Liver (tissue), 3 donors: ENCODE measurements around the gene OR1C1.

Experiments used
- FOXA1 ChIP-seq: IDR thresholded peaks from 2 replicates; pipeline ENCODE4 v1.6.1; 2016; ENCODE audit warnings: antibody characterized with exemption
- GABPA ChIP-seq, 2 donors: IDR thresholded peaks in 1 of 2; conservative IDR thresholded peaks in 1 of 2; 2 replicates each; pipeline ENCODE4 v1.6.1; 2016; ENCODE audit warnings: antibody characterized with exemption in 2 of 2, mild to moderate bottlenecking in 1 of 2, moderate library complexity in 1 of 2
- HNF4G ChIP-seq: IDR thresholded peaks from 2 replicates; pipeline ENCODE4 v1.6.1; 2016; ENCODE audit warnings: antibody characterized with exemption
- JUND ChIP-seq, 2 donors: IDR thresholded peaks; 2 replicates each; pipeline ENCODE4 v1.6.1; 2016; ENCODE audit warnings: antibody characterized with exemption in 2 of 2
- NR2F2 ChIP-seq: IDR thresholded peaks from 2 replicates; pipeline ENCODE4 v1.6.1; 2016; ENCODE audit warnings: antibody characterized with exemption
- RXRA ChIP-seq, 2 donors: IDR thresholded peaks; 2 replicates each; pipeline ENCODE4 v1.6.1; 2017 to 2018; ENCODE audit warnings: antibody characterized with exemption in 2 of 2, mild to moderate bottlenecking in 1 of 2
- SP1 ChIP-seq: IDR thresholded peaks from 2 replicates; pipeline ENCODE4 v1.6.1; 2018; ENCODE audit warnings: antibody characterized with exemption, mild to moderate bottlenecking
- TAF1 ChIP-seq: conservative IDR thresholded peaks from 2 replicates; pipeline ENCODE4 v1.6.1; 2016; ENCODE audit warnings: antibody characterized with exemption, mild to moderate bottlenecking
- YY1 ChIP-seq: IDR thresholded peaks from 2 replicates; pipeline ENCODE4 v1.6.1; 2016; ENCODE audit warnings: antibody characterized with exemption, mild to moderate bottlenecking
- TF ChIP-seq, protein P1 (sequence below): IDR thresholded peaks from 2 replicates; pipeline ENCODE4 v1.6.1; 2016; ENCODE audit warnings: antibody characterized with exemption
- TF ChIP-seq, protein P2 (sequence below): fragments of 150-350 bp; IDR thresholded peaks from 2 replicates; pipeline ENCODE4 v1.5.1; 2017; ENCODE audit warnings: improper control_type of control experiment, low read depth, low read length; ENCODE audit not compliant: missing input control
- TF ChIP-seq, protein P3 (sequence below): IDR thresholded peaks from 2 replicates; pipeline ENCODE4 v1.6.1; 2016; ENCODE audit warnings: antibody characterized with exemption, mild to moderate bottlenecking
- TF ChIP-seq, protein P4 (sequence below): IDR thresholded peaks from 2 replicates; pipeline ENCODE4 v1.6.1; 2016; ENCODE audit warnings: antibody characterized with exemption
- donor health status: healthy.
- donor health status: healthy.

DNA sequence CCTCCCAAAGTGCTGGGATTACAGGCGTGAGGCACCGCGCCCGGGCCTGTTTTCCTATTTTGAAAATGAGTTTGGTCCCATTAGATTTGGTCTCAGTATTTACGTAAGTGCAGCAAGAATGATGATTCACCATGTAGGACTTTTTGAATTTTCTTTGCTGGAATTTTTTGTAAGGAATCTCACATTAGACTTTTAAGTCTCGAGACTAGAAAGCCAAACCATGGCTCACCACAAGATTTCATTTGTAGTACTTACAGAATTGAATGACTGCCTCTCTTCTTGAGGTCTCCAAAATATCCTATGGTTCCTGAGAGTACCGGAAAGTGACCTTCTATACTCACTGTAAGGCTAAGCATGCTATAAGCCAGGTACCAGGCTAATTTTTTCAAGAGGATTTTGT lies 12.7 kb downstream of the OR1C1 start:
- TF ChIP-seq, protein P1, sequence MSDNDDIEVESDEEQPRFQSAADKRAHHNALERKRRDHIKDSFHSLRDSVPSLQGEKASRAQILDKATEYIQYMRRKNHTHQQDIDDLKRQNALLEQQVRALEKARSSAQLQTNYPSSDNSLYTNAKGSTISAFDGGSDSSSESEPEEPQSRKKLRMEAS: no peak
- TF ChIP-seq, protein P2, sequence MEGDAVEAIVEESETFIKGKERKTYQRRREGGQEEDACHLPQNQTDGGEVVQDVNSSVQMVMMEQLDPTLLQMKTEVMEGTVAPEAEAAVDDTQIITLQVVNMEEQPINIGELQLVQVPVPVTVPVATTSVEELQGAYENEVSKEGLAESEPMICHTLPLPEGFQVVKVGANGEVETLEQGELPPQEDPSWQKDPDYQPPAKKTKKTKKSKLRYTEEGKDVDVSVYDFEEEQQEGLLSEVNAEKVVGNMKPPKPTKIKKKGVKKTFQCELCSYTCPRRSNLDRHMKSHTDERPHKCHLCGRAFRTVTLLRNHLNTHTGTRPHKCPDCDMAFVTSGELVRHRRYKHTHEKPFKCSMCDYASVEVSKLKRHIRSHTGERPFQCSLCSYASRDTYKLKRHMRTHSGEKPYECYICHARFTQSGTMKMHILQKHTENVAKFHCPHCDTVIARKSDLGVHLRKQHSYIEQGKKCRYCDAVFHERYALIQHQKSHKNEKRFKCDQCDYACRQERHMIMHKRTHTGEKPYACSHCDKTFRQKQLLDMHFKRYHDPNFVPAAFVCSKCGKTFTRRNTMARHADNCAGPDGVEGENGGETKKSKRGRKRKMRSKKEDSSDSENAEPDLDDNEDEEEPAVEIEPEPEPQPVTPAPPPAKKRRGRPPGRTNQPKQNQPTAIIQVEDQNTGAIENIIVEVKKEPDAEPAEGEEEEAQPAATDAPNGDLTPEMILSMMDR: no peak
- TF ChIP-seq SP1: no peak
- TF ChIP-seq, protein P3, sequence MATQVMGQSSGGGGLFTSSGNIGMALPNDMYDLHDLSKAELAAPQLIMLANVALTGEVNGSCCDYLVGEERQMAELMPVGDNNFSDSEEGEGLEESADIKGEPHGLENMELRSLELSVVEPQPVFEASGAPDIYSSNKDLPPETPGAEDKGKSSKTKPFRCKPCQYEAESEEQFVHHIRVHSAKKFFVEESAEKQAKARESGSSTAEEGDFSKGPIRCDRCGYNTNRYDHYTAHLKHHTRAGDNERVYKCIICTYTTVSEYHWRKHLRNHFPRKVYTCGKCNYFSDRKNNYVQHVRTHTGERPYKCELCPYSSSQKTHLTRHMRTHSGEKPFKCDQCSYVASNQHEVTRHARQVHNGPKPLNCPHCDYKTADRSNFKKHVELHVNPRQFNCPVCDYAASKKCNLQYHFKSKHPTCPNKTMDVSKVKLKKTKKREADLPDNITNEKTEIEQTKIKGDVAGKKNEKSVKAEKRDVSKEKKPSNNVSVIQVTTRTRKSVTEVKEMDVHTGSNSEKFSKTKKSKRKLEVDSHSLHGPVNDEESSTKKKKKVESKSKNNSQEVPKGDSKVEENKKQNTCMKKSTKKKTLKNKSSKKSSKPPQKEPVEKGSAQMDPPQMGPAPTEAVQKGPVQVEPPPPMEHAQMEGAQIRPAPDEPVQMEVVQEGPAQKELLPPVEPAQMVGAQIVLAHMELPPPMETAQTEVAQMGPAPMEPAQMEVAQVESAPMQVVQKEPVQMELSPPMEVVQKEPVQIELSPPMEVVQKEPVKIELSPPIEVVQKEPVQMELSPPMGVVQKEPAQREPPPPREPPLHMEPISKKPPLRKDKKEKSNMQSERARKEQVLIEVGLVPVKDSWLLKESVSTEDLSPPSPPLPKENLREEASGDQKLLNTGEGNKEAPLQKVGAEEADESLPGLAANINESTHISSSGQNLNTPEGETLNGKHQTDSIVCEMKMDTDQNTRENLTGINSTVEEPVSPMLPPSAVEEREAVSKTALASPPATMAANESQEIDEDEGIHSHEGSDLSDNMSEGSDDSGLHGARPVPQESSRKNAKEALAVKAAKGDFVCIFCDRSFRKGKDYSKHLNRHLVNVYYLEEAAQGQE: no peak
- no peak for TF ChIP-seq HNF4G
- TF ChIP-seq FOXA1: no peak
- no peak for TF ChIP-seq JUND (IDR thresholded peaks at IDR 0.05)
- TF ChIP-seq, protein P4, sequence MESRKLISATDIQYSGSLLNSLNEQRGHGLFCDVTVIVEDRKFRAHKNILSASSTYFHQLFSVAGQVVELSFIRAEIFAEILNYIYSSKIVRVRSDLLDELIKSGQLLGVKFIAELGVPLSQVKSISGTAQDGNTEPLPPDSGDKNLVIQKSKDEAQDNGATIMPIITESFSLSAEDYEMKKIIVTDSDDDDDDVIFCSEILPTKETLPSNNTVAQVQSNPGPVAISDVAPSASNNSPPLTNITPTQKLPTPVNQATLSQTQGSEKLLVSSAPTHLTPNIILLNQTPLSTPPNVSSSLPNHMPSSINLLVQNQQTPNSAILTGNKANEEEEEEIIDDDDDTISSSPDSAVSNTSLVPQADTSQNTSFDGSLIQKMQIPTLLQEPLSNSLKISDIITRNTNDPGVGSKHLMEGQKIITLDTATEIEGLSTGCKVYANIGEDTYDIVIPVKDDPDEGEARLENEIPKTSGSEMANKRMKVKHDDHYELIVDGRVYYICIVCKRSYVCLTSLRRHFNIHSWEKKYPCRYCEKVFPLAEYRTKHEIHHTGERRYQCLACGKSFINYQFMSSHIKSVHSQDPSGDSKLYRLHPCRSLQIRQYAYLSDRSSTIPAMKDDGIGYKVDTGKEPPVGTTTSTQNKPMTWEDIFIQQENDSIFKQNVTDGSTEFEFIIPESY: no peak
- TF ChIP-seq YY1: no peak
- TF ChIP-seq GABPA (IDR thresholded peaks at IDR 0.05 in 1 of 2, conservative IDR thresholded peaks at IDR 0.05 in 1 of 2): no peak
- no peak for TF ChIP-seq NR2F2
- TF ChIP-seq RXRA (IDR thresholded peaks at IDR 0.05): no peak
- no peak for TF ChIP-seq TAF1
